K562 (cell line): Measurements from ENCODE around the gene MT2A. TPM values are rescaled to one million over a fixed set of nuclear protein-coding genes. Genes with fewer than 3 reads are reported as not detected.

Source experiments
- ATAC-seq: fragments of 200-7000 bp; cut with Tn5 transposase; 3 replicates; pipeline ENCODE4 v1.9.1; 2020; ENCODE audit warnings: moderate library complexity
- BruUV-seq: library from RNA; stranded (reverse); fragments of 400-500 nt; replicated peaks from 2 replicates; lab custom pipeline; 2021; lab: Mats Ljungman, UMichigan
- CTCF ChIA-PET: fragments of 300-600 bp; formaldehyde crosslinking; extraction: SDS; loops from one replicate; lab custom pipeline; 2021; ENCODE audit warnings: low intra/inter-chr PET ratio; lab: Yijun Ruan, JAX
- POLR2A ChIA-PET: fragments of 300-600, 350-650 bp; sonication (Branson Sonifier 250); formaldehyde crosslinking; extraction: SDS; loops from one replicate; lab custom pipeline; 2021; ENCODE audit warnings: antibody characterized with exemption, inconsistent platforms; lab: Yijun Ruan, JAX
- DNase-seq, 4 experiments: peaks; one replicate each; pipeline versions ENCODE4 v3.0.0 to v3.0.0-alpha.2; 2011 to 2018; ENCODE audit warnings: low spot score in 3 of 4, mixed read lengths in 3 of 4; ENCODE audit errors: extremely low read depth in 1 of 4
- FAIRE-seq: peaks from 2 replicates; lab custom pipeline; 2011; peaks lifted over from hg19 to GRCh38; lab: Jason Lieb, UNC
- H2AFZ ChIP-seq: 2 replicates; pipeline ENCODE4 v1.6.0; 2011; ENCODE audit warnings: low read depth, low read length, control low read depth, inconsistent platforms
- H3K27ac ChIP-seq: fragments of 200-600 bp; 3 replicates; pipeline ENCODE4 v1.8.0; 2011; ENCODE audit warnings: low read depth, mild to moderate bottlenecking, control low read depth, inconsistent platforms, low read length, moderate library complexity, mixed read lengths; ENCODE audit errors: extremely low read depth
- H3K27me3 ChIP-seq, 2 experiments: fragments of 300-600 bp in 1 of 2; 2 replicates in 1 of 2; 3 replicates in 1 of 2; pipeline versions ENCODE4 v1.6.0 to v1.8.0; 2011; ENCODE audit warnings: inconsistent platforms in 2 of 2, low read length in 2 of 2, mild to moderate bottlenecking in 1 of 2, mixed read lengths in 1 of 2, moderate library complexity in 1 of 2; ENCODE audit not compliant: control insufficient read depth in 2 of 2, insufficient read depth in 2 of 2
- H3K36me3 ChIP-seq: fragments of 300-600 bp; 3 replicates; pipeline ENCODE4 v1.8.0; 2011; ENCODE audit warnings: mild to moderate bottlenecking, low read length, inconsistent platforms; ENCODE audit not compliant: control insufficient read depth, insufficient read depth
- H3K4me1 ChIP-seq, 2 experiments: fragments of 200-600 bp in 1 of 2; replicated peaks in 1 of 2; 2 replicates in 1 of 2; 3 replicates in 1 of 2; pipeline versions ENCODE4 v1.5.1 to v1.8.0; 2011; ENCODE audit warnings: inconsistent platforms in 2 of 2, low read length in 2 of 2, mild to moderate bottlenecking in 1 of 2, mixed read lengths in 1 of 2, moderate library complexity in 1 of 2; ENCODE audit not compliant: control insufficient read depth in 2 of 2, insufficient read depth in 2 of 2
- H3K4me2 ChIP-seq: 2 replicates; pipeline ENCODE4 v1.6.1; 2011; ENCODE audit warnings: low read length, control low read depth, inconsistent platforms, mixed read lengths; ENCODE audit not compliant: insufficient read depth
- H3K4me3 ChIP-seq: fragments of 200-600 bp; sonication (generic), shearing (Covaris generic); 2 replicates; pipeline ENCODE4 v1.5.1; 2016; ENCODE audit warnings: control low read depth, inconsistent platforms
- H3K79me2 ChIP-seq: fragments of 200-600 bp; 3 replicates; pipeline ENCODE4 v1.8.0; 2011; ENCODE audit warnings: low read length, inconsistent platforms; ENCODE audit not compliant: control insufficient read depth, insufficient read depth
- H3K9ac ChIP-seq, 2 experiments: 2 replicates each; pipeline versions ENCODE4 v1.6.0 to v1.6.1; 2011; ENCODE audit warnings: low read depth in 2 of 2, low read length in 2 of 2, control low read depth in 1 of 2, inconsistent platforms in 1 of 2, mild to moderate bottlenecking in 1 of 2, mixed read lengths in 1 of 2; ENCODE audit not compliant: insufficient read depth in 1 of 2
- H3K9me1 ChIP-seq: one replicate; pipeline ENCODE4 v1.6.0; 2011; ENCODE audit warnings: inconsistent platforms, mild to moderate bottlenecking, low read length, moderate library complexity; ENCODE audit not compliant: control insufficient read depth, insufficient read depth
- H3K9me3 ChIP-seq: replicated peaks from 2 replicates; pipeline ENCODE4 v1.5.1; 2011; ENCODE audit warnings: low read depth, low read length, inconsistent platforms; ENCODE audit not compliant: control insufficient read depth, insufficient read depth
- H4K20me1 ChIP-seq: replicated peaks from 2 replicates; pipeline ENCODE4 v1.6.1; 2011; ENCODE audit warnings: low read length, inconsistent platforms, mixed read lengths; ENCODE audit not compliant: control insufficient read depth, insufficient read depth
- ARNT ChIP-seq, 2 experiments: fragments of 450-650 bp; IDR thresholded peaks; 2 replicates each; pipeline ENCODE4 v1.6.1; 2016; ENCODE audit warnings: mild to moderate bottlenecking in 1 of 2
- CREB1 ChIP-seq, 2 experiments: sonication (generic) in 1 of 2; formaldehyde crosslinking in 1 of 2; IDR thresholded peaks; 2 replicates each; pipeline versions ENCODE4 v1.6.1 to v1.8.0; 2012 to 2022; ENCODE audit warnings: inconsistent platforms in 1 of 2, mild to moderate bottlenecking in 1 of 2, missing genetic modification reagents in 1 of 2, moderate library complexity in 1 of 2
- CTBP1 ChIP-seq: fragments of 450-650 bp; IDR thresholded peaks from 2 replicates; pipeline ENCODE4 v1.6.1; 2016; ENCODE audit warnings: borderline replicate concordance
- GABPA ChIP-seq: fragments of 200-800 bp; sonication (Bioruptor generic); conservative IDR thresholded peaks from 2 replicates; pipeline ENCODE4 v1.6.1; 2016; ENCODE audit warnings: low read depth, missing genetic modification characterization, missing compliant biosample characterization
- HIVEP1 ChIP-seq: fragments of 250-450 bp; sonication (Bioruptor Pico); IDR thresholded peaks from 2 replicates; pipeline ENCODE4 v1.4.0; 2020; ENCODE audit warnings: mild to moderate bottlenecking
- JUND ChIP-seq, 2 experiments: IDR thresholded peaks; 2 replicates in 1 of 2; 3 replicates in 1 of 2; pipeline ENCODE4 v1.6.1; 2011; ENCODE audit warnings: borderline replicate concordance in 2 of 2, low read depth in 2 of 2, low read length in 2 of 2, improper control_type of control experiment in 1 of 2, missing biosample characterization in 1 of 2, missing genetic modification characterization in 1 of 2, missing genetic modification reagents in 1 of 2
- MBD2 ChIP-seq: sonication (generic); IDR thresholded peaks from 2 replicates; pipeline ENCODE4 v1.6.1; 2016; ENCODE audit warnings: low read depth, borderline replicate concordance
- MTF1 ChIP-seq: fragments of 250-450 bp; sonication (Bioruptor Pico); IDR thresholded peaks from 2 replicates; pipeline ENCODE4 v1.9.0; 2021; ENCODE audit warnings: moderate library complexity, mild to moderate bottlenecking, inconsistent platforms, borderline replicate concordance
- NFRKB ChIP-seq: fragments of 450-650 bp; IDR thresholded peaks from 2 replicates; pipeline ENCODE4 v1.6.1; 2016; ENCODE audit warnings: low read depth
- RBM22 ChIP-seq: fragments of 200-400 bp; formaldehyde crosslinking; IDR thresholded peaks from 2 replicates; pipeline ENCODE4 v1.6.1; 2018; ENCODE audit warnings: low read length, low read depth; ENCODE audit not compliant: poor library complexity, severe bottlenecking
- TCFL5 ChIP-seq: fragments of 250-450 bp; sonication (Bioruptor Pico); conservative IDR thresholded peaks from 2 replicates; pipeline ENCODE4 v1.6.1; 2021; ENCODE audit warnings: mild to moderate bottlenecking, moderate library complexity, matching md5 sums
- ZFP91 ChIP-seq: sonication (generic); formaldehyde crosslinking; IDR thresholded peaks from 2 replicates; pipeline ENCODE4 v1.8.0; 2022; ENCODE audit warnings: mild to moderate bottlenecking, missing genetic modification reagents
- ZNF146 ChIP-seq: IDR thresholded peaks from one replicate; pipeline ENCODE4 v1.6.1; 2018; ENCODE audit warnings: missing compliant biosample characterization; ENCODE audit not compliant: unreplicated experiment
- ZNF445 ChIP-seq: fragments of 250-450 bp; sonication (Bioruptor Pico); IDR thresholded peaks from 2 replicates; pipeline ENCODE4 v1.4.0; 2020; ENCODE audit warnings: low read depth, mild to moderate bottlenecking, moderate library complexity
- ZNF584 ChIP-seq: fragments of 200-800 bp; sonication (Bioruptor generic); IDR thresholded peaks from 2 replicates; pipeline ENCODE4 v1.6.1; 2016; ENCODE audit warnings: low read depth, mild to moderate bottlenecking, missing genetic modification characterization, missing compliant biosample characterization
- ZNF717 ChIP-seq: fragments of 250-450 bp; sonication (Bioruptor Pico); IDR thresholded peaks from 2 replicates; pipeline ENCODE4 v1.5.0; 2021
- WGBS: fragments of 100-300 bp; shearing (Covaris generic); methylation state at CpG from one replicate; pipeline ENCODE4 v1.1.6; 2016; ENCODE audit warnings: low coverage, mixed read lengths; ENCODE audit not compliant: insufficient coverage; ENCODE audit errors: missing lambda C conversion rate; 5-methylcytosine and 5-hydroxymethylcytosine counted together
- in situ Hi-C: fragments of 300-500 bp; cut with MboI; formaldehyde crosslinking; loops from 4 replicates; pipeline ENCODE4 v1.15.0; 2018; ENCODE audit warnings: inconsistent platforms, mixed read lengths
- intact Hi-C: fragments of 100-400 bp; cut with micrococcal nuclease; formaldehyde crosslinking; loops from 2 replicates; pipeline ENCODE4 v1.14.2; 2022
- polyA plus RNA-seq, 8 experiments: library from polyadenylated mRNA; depleted of rRNA in 4 of 8; stranded (reverse) in 5 of 8; unstranded in 3 of 8; fragments of >200 nt; fragmentation: Nextera tagmentation in 2 of 8; fragmentation: Illumina TruSeq in 1 of 8; extraction: Ambion mirVana in 2 of 8; extraction: Trizol in 1 of 8; gene quantifications; 2 replicates each; pipeline versions ENCODE4 v1.2.1 to v1.2.3, GENCODE V29; 2011 to 2014; ENCODE audit warnings: inconsistent platforms in 1 of 8, missing spikeins in 1 of 8
- total RNA-seq, 7 experiments: library from RNA; depleted of rRNA in 6 of 7; stranded (reverse); fragments of >200 nt in 6 of 7; fragmentation: Illumina TruSeq in 2 of 7; extraction: Trizol in 2 of 7; gene quantifications; 2 replicates each; pipeline versions ENCODE4 v1.2.1 to v1.2.3, GENCODE V29; 2011 to 2021; ENCODE audit warnings: low replicate concordance in 1 of 7

The MT2A gene
- total and polyA plus RNA-seq, 9 of the 15 experiments (the other 6 are each of a cell fraction or from before 2014, with no cell fraction given), result 2.0 to 16.9 (median 8.5) TPM

- in situ Hi-C loops, result no loop called here
- BruUV-seq, result no TSS peak
Observed at GRCh38 chr16:56569971-56570370, 38.4 kb upstream of the MT2A start.

GRCh38 chr16:56571525-56571924 is 36.9 kb upstream of the MT2A start:
- H3K9me1 ChIP-seq, result no peaks in the 10 kb centered on the region
- ATAC-seq (no peak), FAIRE-seq (no peak), DNase-seq (no peak)
- no peaks in the 10 kb centered on the region for H3K4me1 ChIP-seq
- CTCF ChIA-PET, result no interaction called here
- H3K27ac ChIP-seq, result no peak overlapping the region
- H3K79me2 ChIP-seq, result no peaks in the 10 kb centered on the region
- H4K20me1 ChIP-seq, result no peaks in the 10 kb centered on the region
- no peak overlapping the region for H3K9ac ChIP-seq
- H3K4me2 ChIP-seq, result no peak overlapping the region
- WGBS, result 10% methylated on average over 11 of the region's 11 CpGs
- no peaks in the 10 kb centered on the region for H3K36me3 ChIP-seq
- intact Hi-C loops, result loop anchor here (10.0 kb wide), 1 partner anchor 213 kb away; no protein-coding TSS in a partner anchor
- no peak overlapping the region for H2AFZ ChIP-seq
- H3K4me3 ChIP-seq, result no peak overlapping the region
- BruUV-seq, result no TSS peak
- H3K9me3 ChIP-seq, result 0 out of 2 replicates have a peak, but pooled peaks cover 2% of the 10 kb centered on the region
- in situ Hi-C loops, result no loop called here
- H3K27me3 ChIP-seq, result peaks cover 10 to 29% of the 10 kb centered on the region in 2 experiments; a peak in 4 of 5 replicates
- POLR2A ChIA-PET, result interaction anchor here (1.0 kb wide), 1 partner anchor 24 kb away, joined by 4 read pairs; no protein-coding TSS in a partner anchor
- TF ChIP-seq GABPA (tag) (no peak), CREB1 (IDR thresholded peaks at IDR 0.05) (no peak), CREB1 (CRISPR knock-in tag; IDR thresholded peaks at IDR 0.05) (no peak), ARNT (IDR thresholded peaks at IDR 0.05) (no peak), MBD2 (no peak), JUND (IDR thresholded peaks at IDR 0.05; ENCODE audit: borderline replicate concordance, low read depth, low read length) (no peak), JUND (tag; IDR thresholded peaks at IDR 0.05; ENCODE audit: borderline replicate concordance, low read depth, low read length) (no peak), ZNF146 (CRISPR knock-in tag) (no peak), ZNF445 (no peak), MTF1 (CRISPR knock-in tag) (no peak), HIVEP1 (CRISPR knock-in tag) (no peak), ZNF717 (CRISPR knock-in tag) (no peak), NFRKB (no peak), ZFP91 (CRISPR knock-in tag) (no peak), ZNF584 (CRISPR knock-in tag) (no peak)

More at GRCh38 chr16:56569971-56570370, 38.4 kb upstream of the MT2A start:
- no peak overlapping the region for H3K9ac ChIP-seq
- ATAC-seq (no peak), DNase-seq (no peak), FAIRE-seq (no peak)
- intact Hi-C loops, result loop anchor here (10.0 kb wide), 1 partner anchor 215 kb away; no protein-coding TSS in a partner anchor
- no peak overlapping the region for H3K27ac ChIP-seq
- H3K4me3 ChIP-seq, result no peak overlapping the region
- no peaks in the 10 kb centered on the region for H3K9me1 ChIP-seq
- no peaks in the 10 kb centered on the region for H3K79me2 ChIP-seq
- ChIA-PET POLR2A (interaction anchor here (0.5 kb wide), 1 partner anchor 220 kb away, joined by 3 read pairs; no protein-coding TSS in a partner anchor), CTCF (no interaction called here)
- peaks cover 10 to 38% of the 10 kb centered on the region in 2 experiments; a peak in 4 of 5 replicates for H3K27me3 ChIP-seq
- H3K4me1 ChIP-seq, result no peaks in the 10 kb centered on the region
- WGBS, result 0% methylated on average over 1 of the region's 1 CpG
- no peak for TF ChIP-seq TCFL5 (CRISPR knock-in tag)
- no peak for TF ChIP-seq RBM22
- no peak for TF ChIP-seq CTBP1
- H3K36me3 ChIP-seq, result no peaks in the 10 kb centered on the region
- H3K4me2 ChIP-seq, result no peak overlapping the region
- 0 out of 2 replicates have a peak, but pooled peaks cover 2% of the 10 kb centered on the region for H3K9me3 ChIP-seq
- H2AFZ ChIP-seq, result no peak overlapping the region
- no peaks in the 10 kb centered on the region for H4K20me1 ChIP-seq
